ENCODE measurements around the gene TBCB. TPM values are rescaled to one million over a fixed set of nuclear protein-coding genes. Genes with fewer than 3 reads are reported as not detected.
A peak's percentile ranks its signal among the peaks of the same experiment; 100 is the strongest.
"Not testable (repeated sequence)": the region's sequence is repeated elsewhere in the genome, so short reads cannot be mapped to it uniquely, and the experiment has no call there.

Gene TBCB
- 100 to 1,000 TPM; 104 to 105 TPM for total RNA-seq

- Mint-ChIP-seq H3K27ac (peak within 1 kb of the TSS; percentile 91), H3K9me3 (no peaks in the 10 kb centered on the region), H3K4me1 (ENCODE audit: low read depth) (peaks cover 33% of the 10 kb centered on the region), H3K4me3 (peak within 1 kb of the TSS; percentile 99), H3K27me3 (ENCODE audit: low read depth) (no peaks in the 10 kb centered on the region), H3K36me3 (ENCODE audit: low read depth) (peaks cover 27% of the 10 kb centered on the region)
- intact Hi-C loops (cut with micrococcal nuclease): loop anchor here (1.0 to 10.0 kb wide), 11 partner anchors 13 to 659 kb away; partner anchors contain the start of genes ALKBH6, CAPNS1, KMT2B and LIN37
- DNase-seq: peak; percentile 91
- CTCF ChIA-PET: interaction anchor here (0.9 kb wide), 1 partner anchor 12 kb away, joined by 5 read pairs; no protein-coding TSS in a partner anchor
Measured at GRCh38 chr19:36115453-36116343, at the start of gene TBCB. Gene TBCB, plus strand, starts transcription at chr19:36115468. Its CDS starts 93 bp downstream, at chr19:36115561.

GRCh38 chr19:36067681-36068080 is 47.6 kb upstream of the TBCB start:
- Mint-ChIP-seq H3K4me1 (ENCODE audit: low read depth) (peaks cover 2% of the 10 kb centered on the region), H3K9me3 (no peaks in the 10 kb centered on the region), H3K27me3 (ENCODE audit: low read depth) (no peaks in the 10 kb centered on the region), H3K27ac (no peak overlapping the region), H3K36me3 (ENCODE audit: low read depth) (peaks cover 39% of the 10 kb centered on the region), H3K4me3 (no peak overlapping the region)
- CTCF ChIA-PET: no interaction called here
- DNase-seq: no peak
- intact Hi-C loops (cut with micrococcal nuclease): no loop called here

- H3K27me3 Mint-ChIP-seq (ENCODE audit: low read depth); H3K4me1 Mint-ChIP-seq (ENCODE audit: low read depth); H3K9me3 Mint-ChIP-seq; H3K27ac Mint-ChIP-seq; DNase-seq; CTCF ChIA-PET; H3K4me3 Mint-ChIP-seq; intact Hi-C loops (cut with micrococcal nuclease): not testable (repeated sequence)
- H3K36me3 Mint-ChIP-seq (ENCODE audit: low read depth): peaks cover 45% of the 10 kb centered on the region
Measured at GRCh38 chr19:36068810-36069499, 46.3 kb upstream of the TBCB start.

DNA sequence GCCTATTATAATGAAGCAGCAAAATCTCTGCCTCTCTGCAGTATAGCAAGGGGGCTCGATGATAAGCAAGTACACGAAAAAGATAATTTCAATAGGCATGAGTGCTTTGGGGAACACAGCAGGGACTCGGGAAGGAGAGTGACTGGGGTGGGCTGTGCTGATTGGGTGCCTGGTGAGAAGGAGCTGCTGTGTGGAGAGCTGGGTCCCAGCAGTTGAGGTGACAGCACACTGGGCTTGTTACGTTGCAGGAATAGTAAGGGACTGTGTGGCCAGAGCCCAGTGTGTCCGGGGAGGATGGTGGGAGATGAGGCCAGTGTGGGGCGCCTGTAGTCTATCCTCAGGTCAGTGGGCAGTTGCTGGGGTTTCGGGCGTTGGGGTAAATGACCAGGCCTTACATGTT is 43.2 kb upstream of the TBCB start:
- Mint-ChIP-seq H3K27ac (no peak overlapping the region), H3K4me1 (ENCODE audit: low read depth) (peaks cover 2% of the 10 kb centered on the region), H3K27me3 (ENCODE audit: low read depth) (no peaks in the 10 kb centered on the region), H3K9me3 (no peaks in the 10 kb centered on the region), H3K4me3 (no peak overlapping the region), H3K36me3 (ENCODE audit: low read depth) (peaks cover 45% of the 10 kb centered on the region)
- intact Hi-C loops (cut with micrococcal nuclease): no loop called here
- CTCF ChIA-PET: no interaction called here
- DNase-seq: no peak

- H3K36me3 Mint-ChIP-seq (ENCODE audit: low read depth): peaks cover 39% of the 10 kb centered on the region
- DNase-seq: no peak
- CTCF ChIA-PET: no interaction called here
- no peaks in the 10 kb centered on the region for H3K9me3 Mint-ChIP-seq
- intact Hi-C loops (cut with micrococcal nuclease): no loop called here
- no peak overlapping the region for H3K4me3 Mint-ChIP-seq
- no peak overlapping the region for H3K27ac Mint-ChIP-seq
- peaks cover 2% of the 10 kb centered on the region for H3K4me1 Mint-ChIP-seq (ENCODE audit: low read depth)
- H3K27me3 Mint-ChIP-seq (ENCODE audit: low read depth): no peaks in the 10 kb centered on the region
Measured at GRCh38 chr19:36073121-36073876, 42.0 kb upstream of the TBCB start.

GRCh38 chr19:36079389-36079945 is 35.8 kb upstream of the TBCB start:
- intact Hi-C loops (cut with micrococcal nuclease): no loop called here
- Mint-ChIP-seq H3K27ac (no peak overlapping the region), H3K4me3 (no peak overlapping the region), H3K9me3 (no peaks in the 10 kb centered on the region), H3K36me3 (ENCODE audit: low read depth) (peaks cover 53% of the 10 kb centered on the region), H3K27me3 (ENCODE audit: low read depth) (no peaks in the 10 kb centered on the region), H3K4me1 (ENCODE audit: low read depth) (no peaks in the 10 kb centered on the region)
- DNase-seq: no peak
- CTCF ChIA-PET: interaction anchor here (0.6 kb wide), 2 partner anchors 39 to 147 kb away, joined by 3 to 5 read pairs; no protein-coding TSS in a partner anchor

GRCh38 chr19:36081385-36081784 is 33.9 kb upstream of the TBCB start:
- Mint-ChIP-seq H3K4me3 (no peak overlapping the region), H3K9me3 (no peaks in the 10 kb centered on the region), H3K36me3 (ENCODE audit: low read depth) (peaks cover 58% of the 10 kb centered on the region), H3K4me1 (ENCODE audit: low read depth) (no peaks in the 10 kb centered on the region), H3K27me3 (ENCODE audit: low read depth) (no peaks in the 10 kb centered on the region), H3K27ac (no peak overlapping the region)
- intact Hi-C loops (cut with micrococcal nuclease): no loop called here
- CTCF ChIA-PET: no interaction called here
- no peak for DNase-seq

- intact Hi-C loops (cut with micrococcal nuclease): no loop called here
- no peak for DNase-seq
- CTCF ChIA-PET: no interaction called here
- no peaks in the 10 kb centered on the region for H3K4me1 Mint-ChIP-seq (ENCODE audit: low read depth)
- H3K27ac Mint-ChIP-seq: no peak overlapping the region
- H3K36me3 Mint-ChIP-seq (ENCODE audit: low read depth): peaks cover 62% of the 10 kb centered on the region
- no peaks in the 10 kb centered on the region for H3K27me3 Mint-ChIP-seq (ENCODE audit: low read depth)
- no peaks in the 10 kb centered on the region for H3K9me3 Mint-ChIP-seq
- H3K4me3 Mint-ChIP-seq: no peak overlapping the region
Measured at GRCh38 chr19:36081894-36082293, 33.4 kb upstream of the TBCB start.

DNA sequence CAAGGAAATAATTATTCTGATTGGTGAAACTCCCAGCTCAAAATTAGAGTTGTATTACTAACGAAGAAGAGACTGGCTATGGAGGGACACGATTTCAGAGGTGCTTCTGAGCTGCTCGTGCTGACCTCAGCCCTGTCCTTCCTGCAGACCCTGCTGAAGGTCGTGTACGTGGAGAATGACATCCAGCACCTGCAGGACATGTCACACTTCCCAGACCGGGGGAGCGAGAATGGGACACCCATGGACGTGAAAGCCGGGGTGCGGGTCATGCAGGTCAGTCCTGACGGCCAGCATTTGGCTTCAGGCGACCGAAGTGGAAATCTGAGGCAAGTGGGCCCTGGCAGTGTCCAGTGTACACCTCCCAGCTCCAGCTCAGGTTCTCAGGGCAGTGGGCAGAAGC is 32.4 kb upstream of the TBCB start:
- Mint-ChIP-seq H3K27ac (no peak overlapping the region), H3K36me3 (ENCODE audit: low read depth) (peaks cover 62% of the 10 kb centered on the region), H3K4me1 (ENCODE audit: low read depth) (no peaks in the 10 kb centered on the region), H3K4me3 (no peak overlapping the region), H3K27me3 (ENCODE audit: low read depth) (no peaks in the 10 kb centered on the region), H3K9me3 (no peaks in the 10 kb centered on the region)
- DNase-seq: no peak
- intact Hi-C loops (cut with micrococcal nuclease): no loop called here
- CTCF ChIA-PET: no interaction called here

DNA sequence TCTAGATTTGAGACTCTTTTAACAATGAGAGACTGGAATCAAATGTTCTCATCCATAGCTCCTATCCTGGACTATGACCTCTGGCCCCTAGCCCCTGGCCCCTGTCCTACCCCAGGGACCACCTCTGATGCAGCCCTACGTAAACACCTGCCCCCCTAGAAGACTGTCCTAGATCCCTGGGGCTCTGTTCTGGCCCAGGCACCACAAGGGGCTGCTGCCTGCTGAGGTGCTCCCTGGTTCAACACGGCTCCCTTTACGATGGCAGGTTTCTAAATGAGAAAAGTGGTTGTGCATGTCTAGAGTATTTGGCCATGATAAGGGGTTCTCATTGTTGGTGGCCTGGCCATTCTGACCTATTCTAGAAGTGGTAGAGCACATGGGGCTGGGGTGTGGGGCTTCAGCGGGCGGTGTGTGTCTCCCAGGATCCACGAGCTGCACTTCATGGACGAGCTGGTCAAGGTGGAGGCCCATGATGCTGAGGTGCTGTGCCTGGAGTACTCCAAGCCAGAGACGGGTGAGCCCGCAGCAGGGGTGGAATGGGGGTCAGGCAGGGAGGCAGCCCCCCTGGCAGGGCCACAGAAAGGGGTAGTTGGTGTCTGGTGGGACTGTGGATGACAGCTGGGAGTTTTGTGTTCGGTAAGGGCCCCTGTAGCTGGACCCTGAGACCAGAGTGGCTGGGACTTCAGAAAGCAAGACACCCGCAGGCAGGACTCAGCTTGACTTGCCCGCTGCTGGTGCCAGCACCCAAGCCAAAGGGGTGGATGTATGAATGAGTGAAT is 30.8 kb upstream of the TBCB start:
- no peak for DNase-seq
- Mint-ChIP-seq H3K27me3 (ENCODE audit: low read depth) (no peaks in the 10 kb centered on the region), H3K27ac (no peak overlapping the region), H3K9me3 (no peaks in the 10 kb centered on the region), H3K4me1 (ENCODE audit: low read depth) (no peaks in the 10 kb centered on the region), H3K36me3 (ENCODE audit: low read depth) (peaks cover 64% of the 10 kb centered on the region), H3K4me3 (no peak overlapping the region)
- intact Hi-C loops (cut with micrococcal nuclease): no loop called here
- CTCF ChIA-PET: no interaction called here

DNA sequence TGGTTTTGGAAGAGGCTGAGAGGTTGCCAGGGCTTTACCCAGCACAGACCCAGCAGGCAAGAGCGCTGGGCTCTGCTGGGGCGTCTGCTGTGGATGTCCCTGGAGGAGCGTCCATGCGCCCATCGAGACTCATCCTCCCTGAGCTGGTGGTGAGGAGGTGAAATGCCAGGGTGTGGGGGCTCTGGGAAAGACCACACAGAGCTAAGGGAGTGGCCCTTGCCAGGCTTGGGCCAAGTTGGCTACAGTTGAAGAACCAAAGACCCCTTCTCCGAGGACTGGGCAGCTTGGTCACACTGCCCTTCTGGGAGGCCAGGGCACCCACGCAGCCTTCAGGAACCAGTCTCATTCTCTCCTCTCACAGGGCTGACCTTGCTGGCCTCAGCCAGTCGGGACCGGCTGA is 28.9 kb upstream of the TBCB start:
- H3K36me3 Mint-ChIP-seq (ENCODE audit: low read depth): peaks cover 63% of the 10 kb centered on the region

More for the DNA sequence above, 28.9 kb upstream of the TBCB start:
- H3K27me3 Mint-ChIP-seq (ENCODE audit: low read depth): no peaks in the 10 kb centered on the region
- CTCF ChIA-PET: no interaction called here
- no peaks in the 10 kb centered on the region for H3K9me3 Mint-ChIP-seq
- no peak for DNase-seq
- no peak overlapping the region for H3K4me3 Mint-ChIP-seq
- no peaks in the 10 kb centered on the region for H3K4me1 Mint-ChIP-seq (ENCODE audit: low read depth)
- H3K27ac Mint-ChIP-seq: no peak overlapping the region
- intact Hi-C loops (cut with micrococcal nuclease): no loop called here
